HG03565 (cell line): ENCODE data around the gene MARK3.

Experiments used
- ATAC-seq: cut with Tn5 transposase; IDR thresholded peaks from one replicate; pipeline ENCODE4 v1.9.1; 2021; ENCODE audit warnings: mild to moderate bottlenecking, moderate library complexity; ENCODE audit not compliant: unreplicated experiment

Gene MARK3

GRCh38 chr14:103545219-103545914 lies 160.2 kb downstream of the MARK3 start:
- ATAC-seq: no peak

GRCh38 chr14:103545915-103546651 lies 160.9 kb downstream of the MARK3 start:
- no peak for ATAC-seq

DNA sequence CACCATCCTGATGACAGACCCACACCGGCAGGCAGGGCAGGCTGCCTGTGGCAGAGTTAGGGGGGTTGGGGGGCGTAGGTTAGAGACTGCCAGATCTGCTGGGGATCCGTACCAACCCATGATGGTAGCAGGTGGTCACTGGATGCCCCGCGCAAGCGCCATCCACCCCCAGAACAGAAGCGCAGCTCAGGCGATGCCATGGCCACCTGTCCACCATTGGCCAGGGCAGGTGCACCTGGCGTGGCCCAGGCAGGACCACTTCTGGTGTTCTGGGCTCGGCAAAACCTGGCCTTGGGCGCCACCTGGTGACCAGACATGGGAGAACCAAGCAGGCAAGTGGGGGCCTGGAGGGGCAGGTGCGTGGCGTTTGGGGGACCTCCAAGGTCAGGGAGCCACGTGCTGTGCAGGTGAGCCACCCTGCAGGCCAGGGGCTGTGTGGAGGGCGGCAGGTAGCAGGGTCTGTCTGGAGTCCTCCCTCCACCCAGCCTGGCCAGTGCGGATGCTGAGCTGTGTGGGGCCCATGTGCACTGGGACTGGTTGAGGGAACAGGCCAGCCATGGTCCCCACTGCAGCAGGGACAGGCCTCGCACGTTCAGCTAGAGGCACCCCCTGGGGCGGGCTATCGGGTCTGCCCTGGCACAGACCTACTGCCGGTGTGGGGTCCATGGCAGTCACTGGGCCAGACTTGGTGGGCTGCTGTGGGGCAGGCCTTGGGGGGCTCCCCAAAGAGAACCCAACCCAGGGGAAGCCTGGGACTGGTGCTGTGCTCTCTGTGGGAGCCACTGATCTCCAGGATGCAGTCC lies 161.6 kb downstream of the MARK3 start:
- no peak for ATAC-seq

GRCh38 chr14:103547455-103547940 lies 162.3 kb downstream of the MARK3 start:
- no peak for ATAC-seq

- no peak for ATAC-seq
Measured at GRCh38 chr14:103547941-103548462, 162.8 kb downstream of the MARK3 start.

DNA sequence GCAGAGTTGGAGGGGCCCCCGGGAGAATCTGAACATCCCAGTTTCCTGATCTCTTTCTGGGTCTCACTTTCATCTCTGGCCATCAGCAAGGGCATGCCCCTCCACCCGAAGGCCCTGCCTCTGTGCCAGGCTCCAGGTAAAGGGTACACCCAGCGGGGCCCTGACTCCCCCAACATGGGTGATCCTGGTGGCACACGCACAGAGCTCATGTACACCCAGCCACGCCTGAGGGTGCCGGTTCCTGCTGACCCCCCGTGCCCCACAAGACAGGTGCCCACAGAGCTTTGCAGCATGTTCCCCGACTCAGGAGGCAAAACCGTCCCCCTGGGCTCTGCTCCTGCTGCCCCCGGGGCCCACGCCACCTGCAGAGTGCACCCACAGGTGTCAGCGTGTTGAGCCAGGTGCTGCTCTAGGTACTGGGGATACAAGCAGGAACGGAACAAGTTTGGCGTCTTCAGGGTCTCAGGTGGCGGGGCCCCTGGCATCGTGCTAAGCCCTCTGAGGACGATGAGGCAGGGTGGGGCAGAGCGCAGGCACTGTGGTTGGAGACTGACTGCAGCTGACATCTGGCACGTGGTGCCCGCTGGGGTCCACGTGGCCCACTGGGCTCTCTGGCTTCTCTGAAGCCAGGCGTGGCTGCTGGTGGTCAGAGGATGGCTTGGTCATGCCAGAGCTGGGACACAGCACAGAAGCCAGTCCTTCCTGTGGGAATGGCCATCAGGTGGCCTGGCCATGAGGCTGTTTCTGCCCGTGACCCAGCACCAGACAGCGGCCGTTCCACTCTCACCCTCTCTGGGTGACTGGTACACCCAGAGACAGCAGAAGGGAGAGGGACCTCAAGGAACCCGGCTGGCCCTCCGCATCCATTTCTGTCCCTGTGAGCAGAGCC lies 163.5 kb downstream of the MARK3 start:
- no peak for ATAC-seq

DNA sequence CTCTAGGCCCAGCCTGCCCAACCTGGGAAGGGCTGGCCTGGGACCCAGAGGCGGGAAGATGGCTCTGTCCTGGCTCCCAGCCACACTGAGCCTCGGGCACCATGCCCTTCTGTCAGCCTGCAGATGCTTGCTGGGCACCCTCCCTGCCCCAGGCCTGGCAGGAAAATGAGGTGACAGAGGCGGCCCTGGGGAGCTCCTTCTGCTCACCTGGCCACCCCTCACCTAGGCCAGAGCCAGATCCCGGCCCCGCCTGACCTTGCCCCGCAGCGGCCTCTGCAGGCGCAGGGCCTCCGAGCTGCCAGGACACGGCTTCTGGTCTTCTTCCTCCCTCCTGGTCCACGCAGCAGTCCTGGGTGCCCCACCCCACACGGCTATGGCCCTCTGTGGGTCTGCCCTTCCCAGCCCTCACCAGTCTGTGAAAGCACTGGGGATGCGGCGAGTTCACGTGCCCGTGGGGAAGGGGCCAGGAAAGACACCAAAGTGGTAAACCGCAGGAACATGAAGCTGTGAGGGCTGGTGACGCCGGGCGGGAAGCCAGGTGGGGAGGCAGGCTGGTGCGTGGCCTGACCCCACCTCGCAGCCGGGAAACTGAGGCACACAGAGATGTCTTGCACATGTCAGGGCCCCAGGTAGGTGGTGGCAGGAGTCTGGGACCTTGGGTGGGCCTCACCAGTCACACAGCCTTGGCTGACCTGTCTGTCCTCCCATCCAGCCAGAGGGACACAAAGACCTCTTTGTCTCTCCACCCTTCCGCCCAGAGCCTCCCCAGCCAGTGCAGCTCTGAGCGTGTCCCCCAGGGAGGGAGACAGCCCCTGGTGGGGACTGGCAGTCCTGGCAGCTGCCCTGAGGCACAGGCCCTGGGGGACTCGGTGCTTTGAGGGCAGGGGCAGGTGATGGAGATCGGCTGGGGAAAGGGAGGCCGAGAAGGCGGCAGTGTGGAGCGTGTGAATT lies 164.4 kb downstream of the MARK3 start:
- no peak for ATAC-seq

DNA sequence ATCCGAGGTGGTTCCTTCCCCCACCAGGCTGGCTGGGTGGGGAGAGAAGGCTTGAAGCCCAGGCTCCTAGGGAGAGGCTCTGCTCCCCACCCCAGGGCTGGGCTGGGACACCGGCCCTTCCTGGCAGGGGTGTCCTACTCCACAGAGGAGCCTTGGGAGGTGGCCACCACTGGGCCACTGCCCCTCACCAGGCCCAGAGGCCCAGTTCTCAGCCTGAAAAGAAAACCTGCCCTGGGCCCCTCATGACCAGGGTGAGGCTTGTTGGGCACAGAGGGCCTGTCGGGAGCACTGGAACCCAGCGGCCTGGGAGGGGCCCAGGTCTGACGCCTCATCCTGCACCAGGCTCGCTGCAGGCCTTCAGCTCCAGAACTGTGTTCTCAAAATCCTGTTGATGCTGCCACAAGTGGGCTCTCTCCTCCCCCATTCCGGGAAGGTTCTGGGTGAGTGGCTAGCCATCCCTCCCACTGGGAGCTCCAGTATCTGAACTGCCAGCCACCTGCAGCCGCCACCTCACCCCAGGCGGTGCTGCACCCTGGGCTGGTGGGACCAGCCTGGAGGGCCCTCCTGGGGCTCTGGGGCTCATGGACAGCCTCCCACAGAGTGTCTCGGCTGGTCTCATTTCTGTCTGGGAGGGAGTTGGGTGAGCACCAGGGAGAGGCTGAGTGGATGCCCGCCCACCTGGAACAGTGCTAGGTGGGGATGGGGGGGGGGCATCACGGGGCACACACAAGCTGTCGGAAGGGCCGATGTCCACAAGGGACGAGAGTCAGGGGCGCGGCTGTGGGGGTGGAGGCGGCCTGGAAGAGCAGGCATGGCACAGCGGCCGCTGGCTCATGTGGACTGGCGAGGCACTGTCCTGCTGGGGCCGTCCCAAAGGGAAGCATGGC lies 165.5 kb downstream of the MARK3 start:
- ATAC-seq: no peak

- ATAC-seq: no peak
Measured at GRCh38 chr14:103551338-103551762, 166.1 kb downstream of the MARK3 start.

DNA sequence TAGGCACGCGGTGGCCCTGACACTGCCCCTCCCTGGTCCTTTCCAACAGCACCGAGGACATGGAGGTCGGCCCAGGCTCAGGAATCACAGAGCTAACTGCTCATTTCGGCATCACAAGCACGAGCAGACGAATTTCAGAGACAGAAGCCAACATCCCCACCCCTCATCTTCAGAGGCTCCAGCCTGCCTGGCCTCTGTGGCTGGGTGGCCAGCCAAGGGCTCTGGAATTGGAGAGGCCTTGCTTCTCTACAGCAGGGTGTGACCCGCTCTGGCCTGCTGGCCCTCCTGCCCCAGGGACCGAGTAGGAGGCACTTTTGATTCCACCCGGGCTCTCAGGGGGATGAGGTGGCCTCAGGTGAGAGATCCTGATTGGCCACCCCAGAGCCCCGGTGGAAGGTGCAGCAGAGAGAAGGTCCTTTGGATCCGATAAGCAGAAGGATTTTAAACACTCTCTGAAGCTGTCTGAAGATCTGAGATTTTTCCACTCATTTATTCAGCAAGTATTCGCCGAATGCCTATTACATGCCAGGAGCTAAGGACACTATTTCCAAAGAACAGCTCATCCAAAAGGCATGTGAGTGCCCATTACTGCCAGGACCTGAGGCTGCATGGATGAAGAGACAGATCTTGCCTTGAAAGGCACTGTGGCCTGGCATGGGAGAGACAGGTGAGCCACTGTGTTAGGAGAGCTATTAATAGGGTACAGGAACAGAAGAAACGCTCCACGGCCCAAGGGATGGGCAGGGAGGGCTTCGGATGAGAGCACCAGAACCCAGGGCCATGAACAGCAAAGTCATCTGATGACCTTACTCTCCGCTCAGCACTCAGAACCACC lies 167.0 kb downstream of the MARK3 start:
- ATAC-seq: no peak

DNA sequence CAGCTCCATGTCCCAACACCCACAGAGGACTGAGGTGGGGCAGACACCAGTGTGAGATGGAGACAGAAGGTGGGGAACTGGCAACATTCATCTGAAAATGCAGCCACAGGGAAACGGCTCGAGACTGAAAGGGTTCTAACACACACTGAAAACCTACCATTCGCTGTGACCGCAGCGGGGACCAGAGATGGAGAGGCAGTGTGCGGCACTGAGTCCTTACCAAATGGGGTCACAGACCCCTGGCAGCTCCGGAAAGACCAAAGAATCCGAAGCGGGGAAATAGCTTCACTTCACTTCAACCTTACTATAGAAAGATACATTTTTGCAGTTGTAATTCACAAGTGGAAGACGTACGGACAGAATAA lies 167.6 kb downstream of the MARK3 start:
- no peak for ATAC-seq
